Ovary (tissue), 9 donors: ENCODE results near the gene ARMCX1. TPM values are rescaled to one million over a fixed set of nuclear protein-coding genes. Genes with fewer than 3 reads are reported as not detected.
"Not testable (repeated sequence)": the region's sequence is repeated elsewhere in the genome, so short reads cannot be mapped to it uniquely, and the experiment has no call there.

ENCODE experiments used
- DNase-seq, 5 donors: peaks; one replicate each; pipeline ENCODE4 v3.0.0-alpha.2; 2019 to 2020
- H3K27ac ChIP-seq, 2 donors: fragments of 200-600 bp; one replicate each; pipeline versions ENCODE4 v1.5.1 to v1.8.0; 2019 to 2022
- H3K27me3 ChIP-seq: fragments of 200-600 bp; one replicate; pipeline ENCODE4 v1.8.0; 2022
- H3K36me3 ChIP-seq: fragments of 200-600 bp; sonication (generic); one replicate; pipeline ENCODE4 v1.5.1; 2019
- H3K4me1 ChIP-seq: one replicate; pipeline ENCODE4 v1.8.1; 2013; ENCODE audit warnings: mild to moderate bottlenecking, moderate library complexity; ENCODE audit not compliant: insufficient read depth
- H3K4me3 ChIP-seq: fragments of 200-600 bp; sonication (generic); one replicate; pipeline ENCODE4 v1.5.1; 2017
- H3K9me3 ChIP-seq, 2 donors: fragments of 200-600 bp in 1 of 2; sonication (generic) in 1 of 2; one replicate each; pipeline versions ENCODE4 v1.5.1 to v1.8.1; 2013 to 2019; ENCODE audit warnings: mild to moderate bottlenecking in 1 of 2, moderate library complexity in 1 of 2
- CTCF ChIP-seq, 3 donors: fragments of 450-650 bp in 2 of 3; fragments of 200-600 bp in 1 of 3; IDR thresholded peaks; one replicate each; pipeline versions ENCODE4 v1.5.1 to v1.8.0; 2016 to 2022; ENCODE audit warnings: antibody characterized with exemption in 3 of 3, mild to moderate bottlenecking in 1 of 3
- EP300 ChIP-seq: sonication (generic); formaldehyde crosslinking; IDR thresholded peaks from one replicate; pipeline ENCODE4 v1.6.1; 2017; ENCODE audit warnings: antibody characterized with exemption
- POLR2A ChIP-seq: fragments of 450-650 bp; IDR thresholded peaks from one replicate; pipeline ENCODE4 v1.6.1; 2017; ENCODE audit warnings: antibody characterized with exemption, mild to moderate bottlenecking, moderate library complexity
- WGBS, 3 donors: extraction: QIAGEN DNeasy Blood & Tissue Kit in 1 of 3; methylation state at CpG; one replicate each; pipeline versions ENCODE4 v1.1.5 to v1.1.7; 2013 to 2017; 5-methylcytosine and 5-hydroxymethylcytosine counted together
- intact Hi-C, 4 donors: fragments of 100-400 bp; cut with DNase I; formaldehyde crosslinking; loops; one replicate each; pipeline versions ENCODE4 v1.11.0 to v1.15.1; 2022 to 2023
- polyA plus RNA-seq, 2 donors: library from polyadenylated mRNA; stranded (reverse); fragments of 200-250 nt in 1 of 2; fragments of 350-450 nt in 1 of 2; fragmentation: Illumina TruSeq in 1 of 2; extraction: RNeasy Lipid Tissue Mini Kit (QIAGEN cat#74804) in 1 of 2; gene quantifications; one replicate each; pipeline ENCODE4 v1.2.3, GENCODE V29; 2013 to 2014
- total RNA-seq, 7 donors: library from RNA; depleted of rRNA in 2 of 7; stranded (reverse); fragments of >200 nt in 2 of 7; fragmentation: NEBNext Ultra II Directional in 3 of 7; extraction: Animal tissue kit (Norgen Biotek cat#: 25700) in 3 of 7; gene quantifications; one replicate each; pipeline versions ENCODE4 v1.1.0 to v1.2.4, GENCODE V29; 2016 to 2023
- donor health status: DM: no; HTN: no; CAD: no; lungs with moderate emphysema.
- donor health status: DM: no; HTN: no; CAD: no.
- donor health status: Bipolar disorder and iron deficiency.
- donor health status: DM: yes; HTN: yes; CAD: no.
- donor health status: DM: no; HTN: no; CAD: no.
- donor health status: DM: yes; HTN: yes; CAD: no.

The ARMCX1 gene
- total and polyA plus RNA-seq, 9 donors, result 33.7 to 58.2 (median 51.4) TPM

- H3K4me3 ChIP-seq, result no peak overlapping the region
- H3K27me3 ChIP-seq, result no peaks in the 10 kb centered on the region
- TF ChIP-seq EP300, result no peak
- no peak for TF ChIP-seq CTCF (IDR thresholded peaks at IDR 0.05)
- TF ChIP-seq POLR2A, result no peak
- H3K9me3 ChIP-seq, result no peaks in the 10 kb centered on the region
- H3K36me3 ChIP-seq, result no peaks in the 10 kb centered on the region
- intact Hi-C loops, result no loop called here
- no peak overlapping the region for H3K27ac ChIP-seq
- no peak for DNase-seq
- H3K4me1 ChIP-seq, result no peaks in the 10 kb centered on the region
Observed at GRCh38 chrX:101564651-101565050, 14.3 kb downstream of the ARMCX1 start.

- TF ChIP-seq CTCF (IDR thresholded peaks at IDR 0.05) (peak in 2 of 3 donors; percentile 41 to 45), POLR2A (no peak), EP300 (no peak)
- no peaks in the 10 kb centered on the region for H3K4me1 ChIP-seq
- 11 to 14% (median 12%) methylated on average over 5 of the region's 5 CpGs for WGBS, 3 donors
- no peak overlapping the region for H3K27ac ChIP-seq
- H3K27me3 ChIP-seq, result no peaks in the 10 kb centered on the region
- H3K4me3 ChIP-seq, result no peak overlapping the region
- peak in 1 of 5 donors; percentile 30 for DNase-seq
- intact Hi-C loops, result loop anchor here in 3 of 4 donors (10.0 kb wide), 2 partner anchors 199 to 209 kb away; no protein-coding TSS in a partner anchor
- no peaks in the 10 kb centered on the region for H3K36me3 ChIP-seq
- no peaks in the 10 kb centered on the region for H3K9me3 ChIP-seq
Observed at GRCh38 chrX:101595739-101596419, 45.5 kb downstream of the ARMCX1 start.

GRCh38 chrX:101599592-101599991 is 49.2 kb downstream of the ARMCX1 start:
- H3K36me3 ChIP-seq, H3K4me3 ChIP-seq, H3K9me3 ChIP-seq, H3K27me3 ChIP-seq, DNase-seq, H3K27ac ChIP-seq, H3K4me1 ChIP-seq: not testable (repeated sequence)
- 74 to 94% (median 84%) methylated on average over 5 to 6 of the region's 8 CpGs for WGBS, 3 donors
- intact Hi-C loops, result loop anchor here in 3 of 4 donors (10.0 kb wide), 2 partner anchors 195 to 205 kb away; no protein-coding TSS in a partner anchor

DNA sequence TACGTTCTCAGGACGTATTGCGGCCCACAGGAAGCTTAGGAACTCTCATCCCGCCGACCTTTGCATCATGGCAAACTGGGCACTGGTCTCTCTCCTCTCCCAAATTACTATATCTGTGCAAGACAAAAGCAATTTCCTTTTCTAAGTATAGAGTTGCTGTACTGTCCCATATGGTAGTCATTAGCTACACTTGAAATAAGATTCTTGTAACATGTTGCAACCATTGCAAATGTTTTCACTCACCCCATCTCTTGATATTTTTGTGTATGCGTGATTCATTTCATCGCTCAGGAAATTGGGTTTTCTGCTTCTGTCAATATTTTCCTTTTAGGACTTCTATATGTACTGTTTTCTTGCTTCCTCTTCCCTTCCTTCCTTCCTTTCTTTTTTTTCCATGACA is 51.7 kb downstream of the ARMCX1 start:
- Histone ChIP-seq H3K27me3 (no peaks in the 10 kb centered on the region), H3K36me3 (no peaks in the 10 kb centered on the region), H3K4me3 (no peak overlapping the region), H3K9me3 (no peaks in the 10 kb centered on the region), H3K27ac (no peak overlapping the region), H3K4me1 (no peaks in the 10 kb centered on the region)
- WGBS, 3 donors, result 73 to 76% (median 73%) methylated on average over 4 to 7 of the region's 7 CpGs
- DNase-seq, result no peak
- TF ChIP-seq POLR2A, result no peak
- no peak for TF ChIP-seq EP300
- TF ChIP-seq CTCF (IDR thresholded peaks at IDR 0.05), result no peak
- intact Hi-C loops, result no loop called here

Other genes starting within 250 kb of the ARMCX1 start
- gene TIMM8A, start 201.8 kb upstream of the ARMCX1 start, total RNA-seq, result 10 to 100 TPM in 3 of 7 donors, 1 to 10 TPM in 4; 4.7 to 13.3 (median 10.0) TPM
- gene TIMM8A, start 201.8 kb upstream of the ARMCX1 start, polyA plus RNA-seq, result 1 to 10 TPM; 6.0 to 7.0 TPM
- 1 to 10 TPM in 5 of 7 donors, under 1 TPM in 2; 0.81 to 4.3 (median 1.3) TPM for gene BTK, start 164.4 kb upstream of the ARMCX1 start, total RNA-seq
- 1 to 10 TPM in 1 of 2 donors, under 1 TPM in 1; 0.81 to 7.5 TPM for gene BTK, start 164.4 kb upstream of the ARMCX1 start, polyA plus RNA-seq
- gene RPL36A, start 159.5 kb upstream of the ARMCX1 start, total RNA-seq, result 1,000 to 10,000 TPM in 1 of 7 donors, 100 to 1,000 TPM in 6; 405 to 2,882 (median 518) TPM
- gene RPL36A, start 159.5 kb upstream of the ARMCX1 start, polyA plus RNA-seq, result 1,000 to 10,000 TPM; 3,045 to 5,275 TPM
- gene GLA, start 142.6 kb upstream of the ARMCX1 start, total RNA-seq, result 10 to 100 TPM; 10.1 to 21.5 (median 15.8) TPM
- gene GLA, start 142.6 kb upstream of the ARMCX1 start, polyA plus RNA-seq, result 10 to 100 TPM; 17.0 to 29.9 TPM
- gene HNRNPH2, start 142.3 kb upstream of the ARMCX1 start, total RNA-seq, result 10 to 100 TPM; 46.4 to 79.6 (median 63.3) TPM
- gene HNRNPH2, start 142.3 kb upstream of the ARMCX1 start, polyA plus RNA-seq, result 10 to 100 TPM; 52.9 to 73.1 TPM
- gene ARMCX4, start 65.1 kb upstream of the ARMCX1 start, total RNA-seq, result 10 to 100 TPM; 17.3 to 47.5 (median 32.0) TPM
- 10 to 100 TPM; 18.8 to 19.3 TPM for gene ARMCX4, start 65.1 kb upstream of the ARMCX1 start, polyA plus RNA-seq
- 10 to 100 TPM; 13.7 to 38.3 (median 34.9) TPM for gene ARMCX6, start 67.5 kb downstream of the ARMCX1 start, total RNA-seq
- gene ARMCX6, start 67.5 kb downstream of the ARMCX1 start, polyA plus RNA-seq, result 10 to 100 TPM; 29.7 to 76.8 TPM
- 10 to 100 TPM; 37.8 to 68.8 (median 57.6) TPM for gene ARMCX3, start 72.6 kb downstream of the ARMCX1 start, total RNA-seq
- gene ARMCX3, start 72.6 kb downstream of the ARMCX1 start, polyA plus RNA-seq, result 10 to 100 TPM; 37.5 to 56.5 TPM
- gene ARMCX2, start 109.3 kb downstream of the ARMCX1 start, total RNA-seq, result 10 to 100 TPM; 36.4 to 90.4 (median 73.7) TPM
- gene ARMCX2, start 109.3 kb downstream of the ARMCX1 start, polyA plus RNA-seq, result 10 to 100 TPM; 48.0 to 77.1 TPM